Measurements from ENCODE around the gene ADGRL3.

Gene ADGRL3

GRCh38 chr4:61571761-61572559, 371.8 kb downstream of the ADGRL3 start:
- Histone ChIP-seq H3K4me1 (ENCODE audit: low read depth, poor library complexity, severe bottlenecking) (peaks cover 12% of the 10 kb centered on the region), H3K27ac (no peak overlapping the region), H3K4me3 (IDR thresholded peaks at IDR 0.05; ENCODE audit: insufficient read depth, low read depth, low read length) (no peak overlapping the region), H2AFZ (ENCODE audit: low read depth) (no peak overlapping the region), H4K20me1 (ENCODE audit: insufficient read depth) (no peaks in the 10 kb centered on the region), H3K9ac (no peak overlapping the region), H3K36me3 (ENCODE audit: insufficient read depth) (no peaks in the 10 kb centered on the region), H3K79me2 (ENCODE audit: insufficient read depth, low read depth) (no peaks in the 10 kb centered on the region), H3K27me3 (ENCODE audit: insufficient read depth, low read depth) (no peaks in the 10 kb centered on the region), H3K4me2 (no peak overlapping the region)
- TF ChIP-seq, protein P1, sequence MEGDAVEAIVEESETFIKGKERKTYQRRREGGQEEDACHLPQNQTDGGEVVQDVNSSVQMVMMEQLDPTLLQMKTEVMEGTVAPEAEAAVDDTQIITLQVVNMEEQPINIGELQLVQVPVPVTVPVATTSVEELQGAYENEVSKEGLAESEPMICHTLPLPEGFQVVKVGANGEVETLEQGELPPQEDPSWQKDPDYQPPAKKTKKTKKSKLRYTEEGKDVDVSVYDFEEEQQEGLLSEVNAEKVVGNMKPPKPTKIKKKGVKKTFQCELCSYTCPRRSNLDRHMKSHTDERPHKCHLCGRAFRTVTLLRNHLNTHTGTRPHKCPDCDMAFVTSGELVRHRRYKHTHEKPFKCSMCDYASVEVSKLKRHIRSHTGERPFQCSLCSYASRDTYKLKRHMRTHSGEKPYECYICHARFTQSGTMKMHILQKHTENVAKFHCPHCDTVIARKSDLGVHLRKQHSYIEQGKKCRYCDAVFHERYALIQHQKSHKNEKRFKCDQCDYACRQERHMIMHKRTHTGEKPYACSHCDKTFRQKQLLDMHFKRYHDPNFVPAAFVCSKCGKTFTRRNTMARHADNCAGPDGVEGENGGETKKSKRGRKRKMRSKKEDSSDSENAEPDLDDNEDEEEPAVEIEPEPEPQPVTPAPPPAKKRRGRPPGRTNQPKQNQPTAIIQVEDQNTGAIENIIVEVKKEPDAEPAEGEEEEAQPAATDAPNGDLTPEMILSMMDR (conservative IDR thresholded peaks at IDR 0.05; ENCODE audit: low read depth, low read length) = no peak

- Histone ChIP-seq H3K4me3 (IDR thresholded peaks at IDR 0.05; ENCODE audit: insufficient read depth, low read depth, low read length) (no peak overlapping the region), H3K27ac (no peak overlapping the region), H3K4me1 (ENCODE audit: low read depth, poor library complexity, severe bottlenecking) (peaks cover 12% of the 10 kb centered on the region), H2AFZ (ENCODE audit: low read depth) (no peak overlapping the region), H4K20me1 (ENCODE audit: insufficient read depth) (no peaks in the 10 kb centered on the region), H3K4me2 (no peak overlapping the region), H3K27me3 (ENCODE audit: insufficient read depth, low read depth) (no peaks in the 10 kb centered on the region), H3K36me3 (ENCODE audit: insufficient read depth) (no peaks in the 10 kb centered on the region), H3K9ac (no peak overlapping the region), H3K79me2 (ENCODE audit: insufficient read depth, low read depth) (no peaks in the 10 kb centered on the region)
- TF ChIP-seq, protein P1 (conservative IDR thresholded peaks at IDR 0.05; ENCODE audit: low read depth, low read length) = no peak
These were observed 375.7 kb downstream of the ADGRL3 start for GRCh38 chr4:61575796-61576195.

GRCh38 chr4:61579786-61580185, 379.7 kb downstream of the ADGRL3 start:
- Histone ChIP-seq H3K4me3 (IDR thresholded peaks at IDR 0.05; ENCODE audit: insufficient read depth, low read depth, low read length) (no peak overlapping the region), H3K4me2 (no peak overlapping the region), H2AFZ (ENCODE audit: low read depth) (no peak overlapping the region), H3K36me3 (ENCODE audit: insufficient read depth) (no peaks in the 10 kb centered on the region), H3K79me2 (ENCODE audit: insufficient read depth, low read depth) (no peaks in the 10 kb centered on the region), H3K27me3 (ENCODE audit: insufficient read depth, low read depth) (no peaks in the 10 kb centered on the region), H3K9ac (no peak overlapping the region), H4K20me1 (ENCODE audit: insufficient read depth) (no peaks in the 10 kb centered on the region), H3K4me1 (ENCODE audit: low read depth, poor library complexity, severe bottlenecking) (no peaks in the 10 kb centered on the region), H3K27ac (no peak overlapping the region)
- TF ChIP-seq, protein P1 (conservative IDR thresholded peaks at IDR 0.05; ENCODE audit: low read depth, low read length) = no peak

DNA sequence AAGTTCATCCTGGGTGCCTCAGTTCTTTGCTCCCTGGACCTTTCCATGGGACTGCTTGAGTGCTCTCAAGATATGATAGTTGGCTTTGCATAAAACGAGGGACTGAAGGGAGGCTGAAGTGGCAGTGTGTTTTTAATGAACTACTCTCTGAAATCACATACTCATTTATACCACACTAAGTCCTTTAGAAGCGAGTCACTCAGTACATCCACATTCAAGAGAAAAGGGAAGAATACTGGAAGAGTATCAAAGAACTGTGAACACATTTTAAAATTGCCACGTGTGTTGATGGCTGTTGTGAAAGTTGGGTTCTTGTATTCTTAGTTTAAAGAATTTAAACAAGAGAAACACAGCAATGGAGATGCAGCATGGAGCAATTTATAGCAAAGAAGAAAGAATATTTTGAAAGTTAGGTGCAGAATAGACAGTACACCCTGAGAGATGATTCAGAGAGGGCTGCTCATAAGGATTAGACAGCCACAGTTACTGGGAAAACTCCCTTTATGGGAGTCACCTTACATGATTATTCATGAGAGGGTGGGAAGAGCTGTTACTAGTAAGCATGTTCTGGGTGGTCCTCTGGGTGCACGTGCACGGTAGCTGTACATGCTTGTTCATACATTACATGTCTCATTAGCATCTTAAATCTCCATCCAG, 380.7 kb downstream of the ADGRL3 start:
- no peaks in the 10 kb centered on the region for H3K79me2 ChIP-seq (ENCODE audit: insufficient read depth, low read depth)
- H3K27ac ChIP-seq = no peak overlapping the region
- H4K20me1 ChIP-seq (ENCODE audit: insufficient read depth) = no peaks in the 10 kb centered on the region
- no peak overlapping the region for H3K9ac ChIP-seq
- H3K4me2 ChIP-seq = no peak overlapping the region
- no peaks in the 10 kb centered on the region for H3K4me1 ChIP-seq (ENCODE audit: low read depth, poor library complexity, severe bottlenecking)
- no peak overlapping the region for H3K4me3 ChIP-seq (IDR thresholded peaks at IDR 0.05; ENCODE audit: insufficient read depth, low read depth, low read length)
- TF ChIP-seq, protein P1 (conservative IDR thresholded peaks at IDR 0.05; ENCODE audit: low read depth, low read length) = no peak
- no peak overlapping the region for H2AFZ ChIP-seq (ENCODE audit: low read depth)
- no peaks in the 10 kb centered on the region for H3K36me3 ChIP-seq (ENCODE audit: insufficient read depth)
- no peaks in the 10 kb centered on the region for H3K27me3 ChIP-seq (ENCODE audit: insufficient read depth, low read depth)
